K562 (cell line): Measurements from ENCODE around the gene KIAA0825. TPM values are rescaled to one million over a fixed set of nuclear protein-coding genes. Genes with fewer than 3 reads are reported as not detected.

Experiments
- ATAC-seq: fragments of 200-7000 bp; cut with Tn5 transposase; 3 replicates; pipeline ENCODE4 v1.9.1; 2020; ENCODE audit warnings: moderate library complexity
- BruUV-seq: library from RNA; stranded (reverse); fragments of 400-500 nt; replicated peaks from 2 replicates; lab custom pipeline; 2021; lab: Mats Ljungman, UMichigan
- CTCF ChIA-PET: fragments of 300-600 bp; formaldehyde crosslinking; extraction: SDS; loops from one replicate; lab custom pipeline; 2021; ENCODE audit warnings: low intra/inter-chr PET ratio; lab: Yijun Ruan, JAX
- POLR2A ChIA-PET: fragments of 300-600, 350-650 bp; sonication (Branson Sonifier 250); formaldehyde crosslinking; extraction: SDS; loops from one replicate; lab custom pipeline; 2021; ENCODE audit warnings: antibody characterized with exemption, inconsistent platforms; lab: Yijun Ruan, JAX
- DNase-seq, 4 experiments: peaks; one replicate each; pipeline versions ENCODE4 v3.0.0 to v3.0.0-alpha.2; 2011 to 2018; ENCODE audit warnings: low spot score in 3 of 4, mixed read lengths in 3 of 4; ENCODE audit errors: extremely low read depth in 1 of 4
- FAIRE-seq: peaks from 2 replicates; lab custom pipeline; 2011; peaks lifted over from hg19 to GRCh38; lab: Jason Lieb, UNC
- H2AFZ ChIP-seq: 2 replicates; pipeline ENCODE4 v1.6.0; 2011; ENCODE audit warnings: low read depth, low read length, control low read depth, inconsistent platforms
- H3K27ac ChIP-seq: fragments of 200-600 bp; 3 replicates; pipeline ENCODE4 v1.8.0; 2011; ENCODE audit warnings: low read depth, mild to moderate bottlenecking, control low read depth, inconsistent platforms, low read length, moderate library complexity, mixed read lengths; ENCODE audit errors: extremely low read depth
- H3K27me3 ChIP-seq, 2 experiments: fragments of 300-600 bp in 1 of 2; 2 replicates in 1 of 2; 3 replicates in 1 of 2; pipeline versions ENCODE4 v1.6.0 to v1.8.0; 2011; ENCODE audit warnings: inconsistent platforms in 2 of 2, low read length in 2 of 2, mild to moderate bottlenecking in 1 of 2, mixed read lengths in 1 of 2, moderate library complexity in 1 of 2; ENCODE audit not compliant: control insufficient read depth in 2 of 2, insufficient read depth in 2 of 2
- H3K36me3 ChIP-seq: fragments of 300-600 bp; 3 replicates; pipeline ENCODE4 v1.8.0; 2011; ENCODE audit warnings: mild to moderate bottlenecking, low read length, inconsistent platforms; ENCODE audit not compliant: control insufficient read depth, insufficient read depth
- H3K4me1 ChIP-seq, 2 experiments: fragments of 200-600 bp in 1 of 2; replicated peaks in 1 of 2; 2 replicates in 1 of 2; 3 replicates in 1 of 2; pipeline versions ENCODE4 v1.5.1 to v1.8.0; 2011; ENCODE audit warnings: inconsistent platforms in 2 of 2, low read length in 2 of 2, mild to moderate bottlenecking in 1 of 2, mixed read lengths in 1 of 2, moderate library complexity in 1 of 2; ENCODE audit not compliant: control insufficient read depth in 2 of 2, insufficient read depth in 2 of 2
- H3K4me2 ChIP-seq: 2 replicates; pipeline ENCODE4 v1.6.1; 2011; ENCODE audit warnings: low read length, control low read depth, inconsistent platforms, mixed read lengths; ENCODE audit not compliant: insufficient read depth
- H3K4me3 ChIP-seq: fragments of 200-600 bp; sonication (generic), shearing (Covaris generic); 2 replicates; pipeline ENCODE4 v1.5.1; 2016; ENCODE audit warnings: control low read depth, inconsistent platforms
- H3K79me2 ChIP-seq: fragments of 200-600 bp; 3 replicates; pipeline ENCODE4 v1.8.0; 2011; ENCODE audit warnings: low read length, inconsistent platforms; ENCODE audit not compliant: control insufficient read depth, insufficient read depth
- H3K9ac ChIP-seq, 2 experiments: 2 replicates each; pipeline versions ENCODE4 v1.6.0 to v1.6.1; 2011; ENCODE audit warnings: low read depth in 2 of 2, low read length in 2 of 2, control low read depth in 1 of 2, inconsistent platforms in 1 of 2, mild to moderate bottlenecking in 1 of 2, mixed read lengths in 1 of 2; ENCODE audit not compliant: insufficient read depth in 1 of 2
- H3K9me1 ChIP-seq: one replicate; pipeline ENCODE4 v1.6.0; 2011; ENCODE audit warnings: inconsistent platforms, mild to moderate bottlenecking, low read length, moderate library complexity; ENCODE audit not compliant: control insufficient read depth, insufficient read depth
- H3K9me3 ChIP-seq: replicated peaks from 2 replicates; pipeline ENCODE4 v1.5.1; 2011; ENCODE audit warnings: low read depth, low read length, inconsistent platforms; ENCODE audit not compliant: control insufficient read depth, insufficient read depth
- H4K20me1 ChIP-seq: replicated peaks from 2 replicates; pipeline ENCODE4 v1.6.1; 2011; ENCODE audit warnings: low read length, inconsistent platforms, mixed read lengths; ENCODE audit not compliant: control insufficient read depth, insufficient read depth
- DDX20 ChIP-seq: fragments of 450-650 bp; IDR thresholded peaks from 2 replicates; pipeline ENCODE4 v1.6.1; 2016; ENCODE audit warnings: missing genetic modification characterization, low read depth, mild to moderate bottlenecking, missing compliant biosample characterization, moderate library complexity
- DEAF1 ChIP-seq: fragments of 450-650 bp; formaldehyde crosslinking; IDR thresholded peaks from 2 replicates; pipeline ENCODE4 v1.4.0; 2020; ENCODE audit warnings: mild to moderate bottlenecking, moderate library complexity
- EP400 ChIP-seq: fragments of 450-650 bp; IDR thresholded peaks from 2 replicates; pipeline ENCODE4 v1.6.1; 2017; ENCODE audit warnings: antibody characterized with exemption, mild to moderate bottlenecking, moderate library complexity
- HNRNPUL1 ChIP-seq: fragments of 200-400 bp; formaldehyde crosslinking; IDR thresholded peaks from 2 replicates; pipeline ENCODE4 v1.6.1; 2017; ENCODE audit warnings: low read length
- MAZ ChIP-seq, 2 experiments: fragments of 450-650 bp in 1 of 2; sonication (generic) in 1 of 2; formaldehyde crosslinking; IDR thresholded peaks in 1 of 2; conservative IDR thresholded peaks in 1 of 2; 2 replicates each; pipeline versions ENCODE4 v1.4.0 to v1.5.0; 2020; ENCODE audit warnings: mild to moderate bottlenecking in 1 of 2, missing genetic modification reagents in 1 of 2
- NR0B1 ChIP-seq: fragments of 450-650 bp; IDR thresholded peaks from one replicate; pipeline ENCODE4 v1.6.1; 2018; ENCODE audit warnings: mild to moderate bottlenecking, moderate library complexity; ENCODE audit not compliant: partially characterized antibody
- PTBP1 ChIP-seq: fragments of 200-400 bp; formaldehyde crosslinking; IDR thresholded peaks from 2 replicates; pipeline ENCODE4 v1.6.1; 2017; ENCODE audit warnings: low read depth, low read length
- TBP ChIP-seq: optimal IDR thresholded peaks from 2 replicates; pipeline ENCODE3; 2011; ENCODE audit warnings: low read depth, low read length, improper control_type of control experiment
- TSHZ1 ChIP-seq: fragments of 250-450 bp; sonication (Bioruptor Pico); IDR thresholded peaks from 2 replicates; pipeline ENCODE4 v1.4.0; 2020; ENCODE audit warnings: mild to moderate bottlenecking, moderate library complexity
- XRCC3 ChIP-seq: fragments of 450-650 bp; IDR thresholded peaks from 2 replicates; pipeline ENCODE4 v1.6.1; 2017; ENCODE audit warnings: mild to moderate bottlenecking, moderate library complexity
- ZFP1 ChIP-seq: fragments of 450-650 bp; formaldehyde crosslinking; IDR thresholded peaks from 2 replicates; pipeline ENCODE4 v1.4.0; 2020; ENCODE audit warnings: mild to moderate bottlenecking, mixed read lengths
- ZFX ChIP-seq: sonication (generic); formaldehyde crosslinking; IDR thresholded peaks from 2 replicates; pipeline ENCODE4 v1.8.0; 2022; ENCODE audit warnings: mild to moderate bottlenecking, missing genetic modification reagents, moderate library complexity
- ZNF253 ChIP-seq: fragments of 250-450 bp; sonication (Bioruptor Pico); conservative IDR thresholded peaks from 2 replicates; pipeline ENCODE4 v1.6.1; 2021; ENCODE audit warnings: mild to moderate bottlenecking
- ZNF431 ChIP-seq: sonication (generic); formaldehyde crosslinking; IDR thresholded peaks from 2 replicates; pipeline ENCODE4 v1.8.0; 2022; ENCODE audit warnings: mild to moderate bottlenecking, missing genetic modification reagents
- ZNF830 ChIP-seq: fragments of 250-450 bp; sonication (Bioruptor Pico); IDR thresholded peaks from 2 replicates; pipeline ENCODE4 v1.5.0; 2021; ENCODE audit warnings: mild to moderate bottlenecking
- WGBS: fragments of 100-300 bp; shearing (Covaris generic); methylation state at CpG from one replicate; pipeline ENCODE4 v1.1.6; 2016; ENCODE audit warnings: low coverage, mixed read lengths; ENCODE audit not compliant: insufficient coverage; ENCODE audit errors: missing lambda C conversion rate; 5-methylcytosine and 5-hydroxymethylcytosine counted together
- in situ Hi-C: fragments of 300-500 bp; cut with MboI; formaldehyde crosslinking; loops from 4 replicates; pipeline ENCODE4 v1.15.0; 2018; ENCODE audit warnings: inconsistent platforms, mixed read lengths
- intact Hi-C: fragments of 100-400 bp; cut with micrococcal nuclease; formaldehyde crosslinking; loops from 2 replicates; pipeline ENCODE4 v1.14.2; 2022
- polyA plus RNA-seq, 8 experiments: library from polyadenylated mRNA; depleted of rRNA in 4 of 8; stranded (reverse) in 5 of 8; unstranded in 3 of 8; fragments of >200 nt; fragmentation: Nextera tagmentation in 2 of 8; fragmentation: Illumina TruSeq in 1 of 8; extraction: Ambion mirVana in 2 of 8; extraction: Trizol in 1 of 8; gene quantifications; 2 replicates each; pipeline versions ENCODE4 v1.2.1 to v1.2.3, GENCODE V29; 2011 to 2014; ENCODE audit warnings: inconsistent platforms in 1 of 8, missing spikeins in 1 of 8
- total RNA-seq, 7 experiments: library from RNA; depleted of rRNA in 6 of 7; stranded (reverse); fragments of >200 nt in 6 of 7; fragmentation: Illumina TruSeq in 2 of 7; extraction: Trizol in 2 of 7; gene quantifications; 2 replicates each; pipeline versions ENCODE4 v1.2.1 to v1.2.3, GENCODE V29; 2011 to 2021; ENCODE audit warnings: low replicate concordance in 1 of 7

Gene KIAA0825
- total and polyA plus RNA-seq, 9 of the 15 experiments (the other 6 are each of a cell fraction or from before 2014, with no cell fraction given), result 0.05 to 0.36 (median 0.16) TPM; not detected in 1

- TF ChIP-seq ZFP1, result no peak
- TF ChIP-seq XRCC3, result no peak
- no peak for TF ChIP-seq ZNF253 (CRISPR knock-in tag)
- TF ChIP-seq PTBP1, result no peak
- TF ChIP-seq, all 486 proteins: peak for 0
These were observed 310.0 kb downstream of the KIAA0825 start (continued) for GRCh38 chr5:94308442-94308841.

- FAIRE-seq, result no peak
- ATAC-seq, result no peak
- no peak for DNase-seq
- H3K4me1 ChIP-seq, result no peaks in the 10 kb centered on the region
- H3K79me2 ChIP-seq, result no peaks in the 10 kb centered on the region
- H3K27ac ChIP-seq, result no peak overlapping the region
- no peaks in the 10 kb centered on the region for H3K36me3 ChIP-seq
- H3K9ac ChIP-seq, result no peak overlapping the region
- ChIA-PET POLR2A (no interaction called here), CTCF (no interaction called here)
- no peaks in the 10 kb centered on the region for H4K20me1 ChIP-seq
- no TSS peak for BruUV-seq
- intact Hi-C loops, result no loop called here
- H3K4me2 ChIP-seq, result no peak overlapping the region
- no peak overlapping the region for H2AFZ ChIP-seq
- no peaks in the 10 kb centered on the region for H3K9me3 ChIP-seq
- no peak overlapping the region for H3K4me3 ChIP-seq
- no peaks in the 10 kb centered on the region for H3K9me1 ChIP-seq
- no peaks in the 10 kb centered on the region for H3K27me3 ChIP-seq
- WGBS, result 0% methylated on average over 7 of the region's 7 CpGs
- in situ Hi-C loops, result no loop called here
- TF ChIP-seq MAZ (CRISPR knock-in tag; conservative IDR thresholded peaks at IDR 0.05 in 1 of 2, IDR thresholded peaks at IDR 0.05 in 1 of 2), result no peak
- no peak for TF ChIP-seq ZNF431 (CRISPR knock-in tag)
- TF ChIP-seq DEAF1 (CRISPR knock-in tag), result no peak
- TF ChIP-seq ZNF830 (CRISPR knock-in tag), result no peak
- TF ChIP-seq EP400, result no peak
- TF ChIP-seq NR0B1, result no peak
- TF ChIP-seq ZFX (CRISPR knock-in tag), result no peak
- TF ChIP-seq TBP, result no peak
- TF ChIP-seq DDX20 (tag), result no peak
- no peak for TF ChIP-seq HNRNPUL1
- TF ChIP-seq TSHZ1 (CRISPR knock-in tag), result no peak
These were observed 314.3 kb downstream of the KIAA0825 start for GRCh38 chr5:94304146-94304545.
